Measurements from ENCODE around the gene TNFRSF8.

GRCh38 chr1:12185918-12186678 is 123.0 kb downstream of the TNFRSF8 start:
- TF ChIP-seq POLR2A (IDR thresholded peaks at IDR 0.05), result no peak
- no peak for TF ChIP-seq CTCF (IDR thresholded peaks at IDR 0.05)

All from adrenal gland (tissue), 5 donors.